GM12878 (cell line): ENCODE data around the gene STAMBP. TPM values are rescaled to one million over a fixed set of nuclear protein-coding genes. Genes with fewer than 3 reads are reported as not detected.

ENCODE experiments used
- ATAC-seq: fragments of 200-7000 bp; cut with Tn5 transposase; 3 replicates; pipeline ENCODE4 v1.9.1; 2020; ENCODE audit warnings: mild to moderate bottlenecking, moderate library complexity
- BruUV-seq: library from RNA; stranded (reverse); fragments of 400-500 nt; replicated peaks from 2 replicates; lab custom pipeline; 2021; lab: Mats Ljungman, UMichigan
- CTCF ChIA-PET: fragments of 300-600 bp; sonication (Branson Sonifier 250); formaldehyde crosslinking; extraction: SDS; loops from one replicate; lab custom pipeline; 2021; ENCODE audit warnings: inconsistent platforms; lab: Yijun Ruan, JAX
- POLR2A ChIA-PET: fragments of 350-600 bp; formaldehyde crosslinking; extraction: SDS; loops from one replicate; lab custom pipeline; 2021; ENCODE audit warnings: inconsistent platforms; lab: Charles Lee
- RAD21 ChIA-PET: fragments of 300-600 bp; sonication (Branson Sonifier 250); formaldehyde crosslinking; loops from one replicate; lab custom pipeline; 2023; ENCODE audit warnings: antibody characterized with exemption; ENCODE audit not compliant: unreplicated experiment; lab: Charles Lee
- SMC1A ChIA-PET: fragments of 300-600 bp; sonication (Branson Sonifier 250); formaldehyde crosslinking; loops from one replicate; lab custom pipeline; 2023; ENCODE audit not compliant: unreplicated experiment, uncharacterized antibody; lab: Charles Lee
- DNase-seq: peaks from one replicate; pipeline ENCODE4 v3.0.0-alpha.2; 2011; ENCODE audit warnings: low read depth, low spot score
- FAIRE-seq: peaks from 3 replicates; lab custom pipeline; 2011; peaks lifted over from hg19 to GRCh38; lab: Jason Lieb, UNC
- H2AFZ ChIP-seq: 2 replicates; pipeline ENCODE4 v1.6.0; 2011; ENCODE audit warnings: low read depth, low read length, control low read depth; ENCODE audit not compliant: control insufficient read depth
- H3K27ac ChIP-seq: 2 replicates; pipeline ENCODE4 v1.5.1; 2011; ENCODE audit warnings: control low read depth; ENCODE audit not compliant: control insufficient read depth, insufficient read depth
- H3K27me3 ChIP-seq, 2 experiments: replicated peaks in 1 of 2; 2 replicates each; pipeline versions ENCODE4 v1.6.0 to v1.6.1; 2011; ENCODE audit warnings: low read length in 1 of 2; ENCODE audit not compliant: control insufficient read depth in 2 of 2, insufficient read depth in 2 of 2
- H3K36me3 ChIP-seq, 2 experiments: 2 replicates each; pipeline ENCODE4 v1.5.1; 2011; ENCODE audit warnings: low read length in 1 of 2; ENCODE audit not compliant: control insufficient read depth in 2 of 2, insufficient read depth in 2 of 2
- H3K4me1 ChIP-seq: 2 replicates; pipeline ENCODE4 v1.6.1; 2011; ENCODE audit warnings: mild to moderate bottlenecking, low read length, moderate library complexity, mixed read lengths; ENCODE audit not compliant: control insufficient read depth, insufficient read depth
- H3K4me2 ChIP-seq: 2 replicates; pipeline ENCODE4 v1.6.0; 2011; ENCODE audit warnings: control low read depth; ENCODE audit not compliant: control insufficient read depth, insufficient read depth
- H3K4me3 ChIP-seq: fragments of 200-600 bp; sonication (generic); 2 replicates; pipeline ENCODE4 v1.5.1; 2016
- H3K79me2 ChIP-seq: 2 replicates; pipeline ENCODE4 v1.6.0; 2011; ENCODE audit warnings: low read length; ENCODE audit not compliant: control insufficient read depth, insufficient read depth
- H3K9ac ChIP-seq: 2 replicates; pipeline ENCODE4 v1.8.0; 2011; ENCODE audit warnings: low read length, control low read depth, mixed read lengths; ENCODE audit not compliant: control insufficient read depth, insufficient read depth
- H3K9me3 ChIP-seq: replicated peaks from 3 replicates; pipeline ENCODE4 v1.5.1; 2011; ENCODE audit warnings: mild to moderate bottlenecking, low read length; ENCODE audit not compliant: control insufficient read depth, insufficient read depth
- H4K20me1 ChIP-seq: 2 replicates; pipeline ENCODE4 v1.6.0; 2011; ENCODE audit not compliant: control insufficient read depth, insufficient read depth
- CBFB ChIP-seq: IDR thresholded peaks from 2 replicates; pipeline ENCODE4 v1.6.1; 2016; ENCODE audit warnings: antibody characterized with exemption, low read depth
- DPF2 ChIP-seq: fragments of 450-650 bp; IDR thresholded peaks from 2 replicates; pipeline ENCODE4 v1.6.1; 2017; ENCODE audit warnings: mild to moderate bottlenecking
- EZH2 ChIP-seq: IDR thresholded peaks from 2 replicates; pipeline ENCODE4 v1.6.1; 2012; ENCODE audit warnings: low read depth, mild to moderate bottlenecking, control low read depth, inconsistent platforms, low read length, borderline replicate concordance; ENCODE audit not compliant: control insufficient read depth
- FOXM1 ChIP-seq: IDR thresholded peaks from 2 replicates; pipeline ENCODE4 v1.6.1; 2012; ENCODE audit warnings: low read depth, mild to moderate bottlenecking, inconsistent platforms, low read length, moderate library complexity
- KLF5 ChIP-seq: fragments of 450-650 bp; IDR thresholded peaks from 2 replicates; pipeline ENCODE4 v1.6.1; 2014; ENCODE audit warnings: mild to moderate bottlenecking; ENCODE audit not compliant: partially characterized antibody
- MEF2A ChIP-seq: IDR thresholded peaks from 2 replicates; pipeline ENCODE4 v1.6.1; 2011; ENCODE audit warnings: low read depth, mild to moderate bottlenecking, low read length, moderate library complexity; ENCODE audit not compliant: insufficient read depth
- NR2C2 ChIP-seq: IDR thresholded peaks from 2 replicates; pipeline ENCODE4 v1.6.1; 2011; ENCODE audit warnings: borderline replicate concordance, low read depth; ENCODE audit not compliant: control insufficient read depth, insufficient read length
- POLR2AphosphoS5 ChIP-seq: IDR thresholded peaks from 2 replicates; pipeline ENCODE4 v1.6.1; 2011; ENCODE audit warnings: mild to moderate bottlenecking, low read length, inconsistent platforms
- RB1 ChIP-seq: fragments of 450-650 bp; formaldehyde crosslinking; IDR thresholded peaks from 2 replicates; pipeline ENCODE4 v1.6.1; 2017; ENCODE audit warnings: mild to moderate bottlenecking, borderline replicate concordance
- RBBP5 ChIP-seq: fragments of 200-600 bp; sonication (generic); conservative IDR thresholded peaks from 2 replicates; pipeline ENCODE4 v1.6.1; 2016
- TAF1 ChIP-seq: IDR thresholded peaks from 2 replicates; pipeline ENCODE4 v1.6.1; 2011; ENCODE audit warnings: mild to moderate bottlenecking, low read depth, low read length, borderline replicate concordance
- TARDBP ChIP-seq: IDR thresholded peaks from 2 replicates; pipeline ENCODE4 v1.6.1; 2016; ENCODE audit warnings: borderline replicate concordance
- TCF3 ChIP-seq: IDR thresholded peaks from 2 replicates; pipeline ENCODE4 v1.6.1; 2012; ENCODE audit warnings: low read depth, mild to moderate bottlenecking, low read length, borderline replicate concordance; ENCODE audit not compliant: insufficient read depth
- ZBED1 ChIP-seq: IDR thresholded peaks from 2 replicates; pipeline ENCODE4 v1.6.1; 2016; ENCODE audit warnings: borderline replicate concordance
- WGBS: methylation state at CpG from one replicate; pipeline ENCODE4 v1.1.6; 2016; ENCODE audit warnings: low lambda C conversion rate; ENCODE audit not compliant: insufficient replicate concordance, insufficient coverage; ENCODE audit errors: missing lambda C conversion rate; 5-methylcytosine and 5-hydroxymethylcytosine counted together
- in situ Hi-C: fragments of 300-500 bp; cut with MboI; formaldehyde crosslinking; loops from 9 replicates; pipeline ENCODE4 v1.14.3; 2018; ENCODE audit warnings: mixed read lengths
- intact Hi-C: fragments of 100-400 bp; cut with micrococcal nuclease; formaldehyde crosslinking; loops from one replicate; pipeline ENCODE4 v1.14.2; 2022; ENCODE audit not compliant: unreplicated experiment
- polyA plus RNA-seq, 11 experiments: library from polyadenylated mRNA; depleted of rRNA in 4 of 11; unstranded in 6 of 11; stranded (reverse) in 5 of 11; fragments of >200 nt; fragmentation: Nextera tagmentation in 4 of 11; fragmentation: Illumina TruSeq in 1 of 11; extraction: Ambion mirVana in 4 of 11; extraction: Trizol in 1 of 11; gene quantifications; 1 replicate in 1 of 11; 2 replicates in 10 of 11; pipeline versions ENCODE4 v1.2.1 to v1.2.3, GENCODE V29; 2011 to 2016; ENCODE audit warnings: inconsistent platforms in 2 of 11, missing spikeins in 2 of 11, low read depth in 1 of 11
- total RNA-seq, 4 experiments: library from RNA; depleted of rRNA in 3 of 4; stranded (reverse); fragments of >200 nt in 3 of 4; fragmentation: Illumina TruSeq in 1 of 4; extraction: Trizol in 1 of 4; gene quantifications; 2 replicates each; pipeline versions ENCODE4 v1.2.1 to v1.2.3, GENCODE V29; 2013 to 2021
- TF ChIP-seq, protein P1 (sequence below): fragments of 450-650 bp; IDR thresholded peaks from 2 replicates; pipeline ENCODE4 v1.6.1; 2016; ENCODE audit warnings: mild to moderate bottlenecking, moderate library complexity, borderline replicate concordance
- TF ChIP-seq, protein P2 (sequence below): IDR thresholded peaks from 2 replicates; pipeline ENCODE4 v1.6.1; 2012; ENCODE audit warnings: low read depth, low read length, improper control_type of control experiment
- TF ChIP-seq, protein P3 (sequence below): IDR thresholded peaks from 2 replicates; pipeline ENCODE4 v1.6.1; 2012; ENCODE audit warnings: low read depth, low read length, improper control_type of control experiment
- TF ChIP-seq, protein P4 (sequence below): fragments of 450-650 bp; IDR thresholded peaks from 2 replicates; pipeline ENCODE4 v1.6.1; 2017; ENCODE audit warnings: antibody characterized with exemption, mild to moderate bottlenecking, moderate library complexity

STAMBP gene
- total and polyA plus RNA-seq, 10 of the 15 experiments (the other 5 are each of a cell fraction or from before 2014, with no cell fraction given), result 38.9 to 84.1 (median 69.7) TPM

DNA sequence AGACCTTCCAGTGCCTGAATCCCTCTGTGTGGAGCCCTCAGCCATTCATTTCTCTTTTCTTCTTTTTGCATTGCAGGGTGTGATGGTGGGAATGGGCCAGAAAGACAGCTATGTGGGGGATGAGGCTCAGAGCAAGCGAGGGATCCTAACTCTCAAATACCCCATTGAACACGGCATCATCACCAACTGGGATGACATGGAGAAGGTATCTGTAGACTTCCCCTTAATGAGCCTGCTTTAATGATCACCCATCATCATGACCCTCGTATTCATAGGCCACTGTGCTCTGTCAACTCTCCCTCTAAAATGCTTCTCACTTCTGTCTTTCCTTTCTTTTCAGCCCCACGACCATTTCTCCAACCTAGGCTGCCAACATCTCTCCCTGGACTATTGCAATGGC, 73.5 kb downstream of the STAMBP start:
- Histone ChIP-seq H2AFZ (no peak overlapping the region), H3K9me3 (no peaks in the 10 kb centered on the region), H3K27me3 (no peaks in the 10 kb centered on the region; a peak in 1 of 4 replicates), H3K79me2 (no peaks in the 10 kb centered on the region), H3K4me3 (no peak overlapping the region), H3K9ac (no peak overlapping the region), H3K36me3 (no peaks in the 10 kb centered on the region), H3K4me1 (peaks cover 1% of the 10 kb centered on the region), H3K27ac (no peak overlapping the region), H3K4me2 (no peak overlapping the region), H4K20me1 (no peaks in the 10 kb centered on the region)
- ChIA-PET POLR2A (no interaction called here), SMC1A (interaction anchor here (1.0 kb wide), 1 partner anchor 174 kb away, joined by 3 read pairs; no protein-coding TSS in a partner anchor), CTCF (interaction anchor here (1.0 to 2.7 kb wide), 4 partner anchors 64 to 245 kb away, joined by 3 to 9 read pairs (median 6); no protein-coding TSS in a partner anchor), RAD21 (interaction anchor here (1.6 kb wide), 1 partner anchor 78 kb away, joined by 4 read pairs; no protein-coding TSS in a partner anchor)
- in situ Hi-C loops, result no loop called here
- ATAC-seq, result no peak
- DNase-seq, result no peak
- no peak for FAIRE-seq
- no TSS peak for BruUV-seq
- intact Hi-C loops, result no loop called here
- WGBS, result 71% methylated on average over 4 of the region's 4 CpGs
- TF ChIP-seq, protein P1, sequence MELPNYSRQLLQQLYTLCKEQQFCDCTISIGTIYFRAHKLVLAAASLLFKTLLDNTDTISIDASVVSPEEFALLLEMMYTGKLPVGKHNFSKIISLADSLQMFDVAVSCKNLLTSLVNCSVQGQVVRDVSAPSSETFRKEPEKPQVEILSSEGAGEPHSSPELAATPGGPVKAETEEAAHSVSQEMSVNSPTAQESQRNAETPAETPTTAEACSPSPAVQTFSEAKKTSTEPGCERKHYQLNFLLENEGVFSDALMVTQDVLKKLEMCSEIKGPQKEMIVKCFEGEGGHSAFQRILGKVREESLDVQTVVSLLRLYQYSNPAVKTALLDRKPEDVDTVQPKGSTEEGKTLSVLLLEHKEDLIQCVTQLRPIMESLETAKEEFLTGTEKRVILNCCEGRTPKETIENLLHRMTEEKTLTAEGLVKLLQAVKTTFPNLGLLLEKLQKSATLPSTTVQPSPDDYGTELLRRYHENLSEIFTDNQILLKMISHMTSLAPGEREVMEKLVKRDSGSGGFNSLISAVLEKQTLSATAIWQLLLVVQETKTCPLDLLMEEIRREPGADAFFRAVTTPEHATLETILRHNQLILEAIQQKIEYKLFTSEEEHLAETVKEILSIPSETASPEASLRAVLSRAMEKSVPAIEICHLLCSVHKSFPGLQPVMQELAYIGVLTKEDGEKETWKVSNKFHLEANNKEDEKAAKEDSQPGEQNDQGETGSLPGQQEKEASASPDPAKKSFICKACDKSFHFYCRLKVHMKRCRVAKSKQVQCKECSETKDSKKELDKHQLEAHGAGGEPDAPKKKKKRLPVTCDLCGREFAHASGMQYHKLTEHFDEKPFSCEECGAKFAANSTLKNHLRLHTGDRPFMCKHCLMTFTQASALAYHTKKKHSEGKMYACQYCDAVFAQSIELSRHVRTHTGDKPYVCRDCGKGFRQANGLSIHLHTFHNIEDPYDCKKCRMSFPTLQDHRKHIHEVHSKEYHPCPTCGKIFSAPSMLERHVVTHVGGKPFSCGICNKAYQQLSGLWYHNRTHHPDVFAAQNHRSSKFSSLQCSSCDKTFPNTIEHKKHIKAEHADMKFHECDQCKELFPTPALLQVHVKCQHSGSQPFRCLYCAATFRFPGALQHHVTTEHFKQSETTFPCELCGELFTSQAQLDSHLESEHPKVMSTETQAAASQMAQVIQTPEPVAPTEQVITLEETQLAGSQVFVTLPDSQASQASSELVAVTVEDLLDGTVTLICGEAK, result no peak
- no peak for TF ChIP-seq CBFB
- TF ChIP-seq DPF2, result no peak
- TF ChIP-seq NR2C2, result no peak
- TF ChIP-seq TAF1, result no peak
- no peak for TF ChIP-seq RBBP5
- TF ChIP-seq EZH2, result no peak
- no peak for TF ChIP-seq FOXM1
- TF ChIP-seq TCF3, result no peak
- TF ChIP-seq TARDBP, result no peak
- no peak for TF ChIP-seq MEF2A
- TF ChIP-seq ZBED1, result no peak
- TF ChIP-seq, protein P2, sequence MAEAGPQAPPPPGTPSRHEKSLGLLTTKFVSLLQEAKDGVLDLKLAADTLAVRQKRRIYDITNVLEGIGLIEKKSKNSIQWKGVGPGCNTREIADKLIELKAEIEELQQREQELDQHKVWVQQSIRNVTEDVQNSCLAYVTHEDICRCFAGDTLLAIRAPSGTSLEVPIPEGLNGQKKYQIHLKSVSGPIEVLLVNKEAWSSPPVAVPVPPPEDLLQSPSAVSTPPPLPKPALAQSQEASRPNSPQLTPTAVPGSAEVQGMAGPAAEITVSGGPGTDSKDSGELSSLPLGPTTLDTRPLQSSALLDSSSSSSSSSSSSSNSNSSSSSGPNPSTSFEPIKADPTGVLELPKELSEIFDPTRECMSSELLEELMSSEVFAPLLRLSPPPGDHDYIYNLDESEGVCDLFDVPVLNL, result no peak
- TF ChIP-seq, protein P3, sequence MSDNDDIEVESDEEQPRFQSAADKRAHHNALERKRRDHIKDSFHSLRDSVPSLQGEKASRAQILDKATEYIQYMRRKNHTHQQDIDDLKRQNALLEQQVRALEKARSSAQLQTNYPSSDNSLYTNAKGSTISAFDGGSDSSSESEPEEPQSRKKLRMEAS, result no peak
- TF ChIP-seq, protein P4, sequence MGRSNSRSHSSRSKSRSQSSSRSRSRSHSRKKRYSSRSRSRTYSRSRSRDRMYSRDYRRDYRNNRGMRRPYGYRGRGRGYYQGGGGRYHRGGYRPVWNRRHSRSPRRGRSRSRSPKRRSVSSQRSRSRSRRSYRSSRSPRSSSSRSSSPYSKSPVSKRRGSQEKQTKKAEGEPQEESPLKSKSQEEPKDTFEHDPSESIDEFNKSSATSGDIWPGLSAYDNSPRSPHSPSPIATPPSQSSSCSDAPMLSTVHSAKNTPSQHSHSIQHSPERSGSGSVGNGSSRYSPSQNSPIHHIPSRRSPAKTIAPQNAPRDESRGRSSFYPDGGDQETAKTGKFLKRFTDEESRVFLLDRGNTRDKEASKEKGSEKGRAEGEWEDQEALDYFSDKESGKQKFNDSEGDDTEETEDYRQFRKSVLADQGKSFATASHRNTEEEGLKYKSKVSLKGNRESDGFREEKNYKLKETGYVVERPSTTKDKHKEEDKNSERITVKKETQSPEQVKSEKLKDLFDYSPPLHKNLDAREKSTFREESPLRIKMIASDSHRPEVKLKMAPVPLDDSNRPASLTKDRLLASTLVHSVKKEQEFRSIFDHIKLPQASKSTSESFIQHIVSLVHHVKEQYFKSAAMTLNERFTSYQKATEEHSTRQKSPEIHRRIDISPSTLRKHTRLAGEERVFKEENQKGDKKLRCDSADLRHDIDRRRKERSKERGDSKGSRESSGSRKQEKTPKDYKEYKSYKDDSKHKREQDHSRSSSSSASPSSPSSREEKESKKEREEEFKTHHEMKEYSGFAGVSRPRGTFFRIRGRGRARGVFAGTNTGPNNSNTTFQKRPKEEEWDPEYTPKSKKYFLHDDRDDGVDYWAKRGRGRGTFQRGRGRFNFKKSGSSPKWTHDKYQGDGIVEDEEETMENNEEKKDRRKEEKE, result no peak
- no peak for TF ChIP-seq RB1
- no peak for TF ChIP-seq POLR2AphosphoS5
- no peak for TF ChIP-seq KLF5
